H4 (cell line): ENCODE results near the gene PSME4. TPM values are rescaled to one million over a fixed set of nuclear protein-coding genes. Genes with fewer than 3 reads are reported as not detected.
"Not testable (repeated sequence)": the region's sequence is repeated elsewhere in the genome, so short reads cannot be mapped to it uniquely, and the experiment has no call there.

Experiments used
- DNase-seq: peaks from one replicate; pipeline ENCODE4 v3.0.0-alpha.2; 2015; ENCODE audit warnings: low spot score
- total RNA-seq: library from RNA; depleted of rRNA; stranded (reverse); fragments of >200 nt; shearing (Covaris generic); gene quantifications from 2 replicates; pipeline ENCODE4 v1.2.3, GENCODE V29; 2014

The PSME4 gene
- total RNA-seq, 1 experiment from 2014 or later, result 26.2 TPM

DNA sequence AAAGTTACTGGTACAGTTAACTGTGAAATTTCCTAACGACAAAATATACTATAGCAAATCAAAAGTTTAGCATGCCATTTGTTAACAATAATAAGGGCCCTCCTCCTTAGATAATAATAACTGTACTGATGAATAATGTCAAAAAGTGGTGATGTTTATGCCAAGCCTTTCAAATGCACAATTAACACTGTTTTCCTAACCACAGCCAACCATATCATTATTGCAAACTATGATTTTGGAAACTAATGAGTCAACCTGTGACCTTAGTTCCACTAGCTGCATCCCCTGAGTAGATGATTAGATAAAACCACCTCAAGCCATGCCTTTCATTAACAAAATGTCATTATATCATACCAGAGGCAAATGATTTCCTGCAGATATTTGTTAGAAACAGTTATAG, 85.9 kb downstream of the PSME4 start:
- DNase-seq, result no peak

DNA sequence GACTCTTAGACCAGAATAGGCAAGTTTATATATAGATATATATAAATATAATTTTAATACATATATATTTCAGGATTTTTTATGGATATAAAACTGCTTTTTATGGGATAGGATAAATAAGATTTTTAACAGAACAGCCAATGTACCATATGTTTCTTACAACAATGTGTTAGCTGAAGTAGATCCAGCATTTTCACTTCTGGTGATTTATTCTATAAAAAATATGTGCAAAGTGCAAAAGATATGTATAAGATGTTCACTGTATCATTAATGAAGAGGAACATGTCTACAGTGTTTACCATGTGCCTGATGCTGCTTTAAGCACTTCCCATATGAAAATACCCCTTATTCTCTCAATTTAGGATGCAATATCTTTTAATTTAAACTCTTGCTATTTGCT, 88.8 kb downstream of the PSME4 start:
- DNase-seq, result no peak

GRCh38 chr2:53881360-53881759, 89.4 kb downstream of the PSME4 start:
- no peak for DNase-seq

DNA sequence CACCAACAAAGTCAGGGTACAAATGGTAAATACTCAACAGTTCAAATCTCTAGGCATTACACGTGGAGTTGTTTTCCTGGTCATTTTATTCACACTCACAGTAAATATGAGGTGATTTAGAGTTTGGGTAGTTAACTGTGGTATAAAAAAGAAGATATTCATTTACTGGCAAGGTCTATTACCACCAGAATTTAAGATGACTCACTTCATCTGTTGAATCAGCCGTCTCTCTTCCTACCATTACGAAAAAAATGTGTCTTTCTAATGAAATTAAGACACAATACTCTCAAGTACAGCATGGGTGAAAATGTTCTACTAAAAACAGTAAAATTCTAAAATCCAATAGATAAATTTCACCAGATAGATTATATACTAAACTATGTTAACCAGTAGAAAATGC, 90.0 kb downstream of the PSME4 start:
- DNase-seq, result no peak

DNA sequence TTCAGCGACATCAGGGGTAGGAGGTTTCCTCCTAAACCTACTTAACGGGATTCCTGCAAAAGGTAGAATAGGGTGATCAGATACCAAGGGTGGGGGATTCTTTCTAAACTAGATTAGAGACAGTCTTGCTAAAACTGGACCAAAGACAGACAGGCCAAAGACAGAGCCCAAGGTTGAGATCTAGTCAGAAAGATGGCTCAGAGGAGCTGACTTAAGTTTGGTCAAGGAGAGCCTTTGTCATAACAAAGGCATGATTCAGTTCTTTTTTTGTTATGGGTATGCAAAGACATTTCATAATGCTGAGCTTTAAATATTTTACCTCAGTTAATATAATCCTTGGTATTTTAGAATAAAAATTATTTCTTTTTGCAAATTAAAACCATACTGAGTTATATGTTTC, 93.2 kb downstream of the PSME4 start:
- no peak for DNase-seq

- no peak for DNase-seq
These were observed 93.7 kb downstream of the PSME4 start for GRCh38 chr2:53877112-53877511.

DNA sequence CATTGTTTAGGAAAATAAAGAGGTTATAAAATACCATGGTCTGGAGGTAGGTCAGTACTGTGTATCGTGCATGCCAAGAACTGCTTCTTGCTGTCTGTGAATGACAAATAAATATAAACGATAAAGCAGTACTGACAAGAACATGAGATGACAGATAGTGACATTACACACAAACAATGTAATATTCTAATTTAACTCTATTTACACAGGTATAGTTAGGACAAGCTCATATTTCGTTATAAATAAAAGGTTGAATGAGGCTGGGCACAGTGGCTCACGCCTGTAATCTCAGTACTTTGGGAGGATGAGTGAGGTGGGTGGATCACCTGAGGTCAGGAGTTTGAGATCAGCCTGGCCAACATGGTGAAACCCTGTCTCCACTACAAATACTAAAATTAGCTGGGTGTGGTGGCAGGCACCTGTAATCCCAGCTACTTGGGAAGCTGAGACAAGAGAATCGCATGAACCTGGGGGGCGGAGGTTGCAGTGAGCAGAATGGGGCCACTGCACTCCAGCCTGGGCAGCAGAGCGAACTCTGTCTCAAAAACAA, 96.3 kb downstream of the PSME4 start:
- no peak for DNase-seq

DNA sequence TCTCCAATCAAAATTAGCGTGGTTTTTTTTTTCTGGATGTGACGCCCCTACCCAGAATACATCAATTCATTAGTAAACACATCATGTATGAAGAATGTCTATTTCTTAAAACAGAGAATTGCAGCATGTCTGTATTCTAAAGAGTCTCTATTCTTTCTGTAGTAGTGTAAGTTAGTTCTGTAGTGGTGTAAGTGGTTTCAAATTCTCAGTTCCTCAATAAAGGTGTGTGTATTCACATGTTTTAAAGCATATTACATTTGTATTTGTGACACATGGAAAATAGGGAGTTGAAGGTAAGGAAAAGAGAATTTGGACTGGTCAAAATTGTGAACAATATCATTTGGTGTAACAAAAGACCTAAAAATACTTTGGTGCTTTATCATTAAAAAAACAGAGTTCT, 103.0 kb downstream of the PSME4 start:
- DNase-seq, result no peak

GRCh38 chr2:53867169-53867568, 103.6 kb downstream of the PSME4 start:
- no peak for DNase-seq

GRCh38 chr2:53865962-53866361, 104.8 kb downstream of the PSME4 start:
- no peak for DNase-seq

DNA sequence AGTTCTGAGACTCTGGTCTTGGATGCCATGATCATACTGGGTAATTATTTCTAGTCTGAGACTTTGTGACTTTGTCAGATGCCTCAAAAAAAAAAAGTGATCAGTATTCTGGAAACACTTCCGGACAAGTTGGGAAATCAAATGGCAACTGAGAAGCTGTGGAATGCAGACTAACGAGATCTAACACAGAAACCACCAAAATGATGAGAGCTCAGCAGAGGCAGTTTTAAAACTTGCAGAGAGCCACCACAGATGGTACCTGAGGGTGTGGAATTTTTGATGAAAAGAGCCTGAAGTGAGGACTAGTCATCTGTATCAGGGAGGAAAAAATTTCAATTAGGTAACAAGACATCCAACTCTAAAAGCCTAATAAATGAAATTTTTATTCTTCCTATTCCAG, 105.5 kb downstream of the PSME4 start:
- DNase-seq, result no peak

GRCh38 chr2:53863538-53864227, 107.1 kb downstream of the PSME4 start:
- DNase-seq, result no peak

DNA sequence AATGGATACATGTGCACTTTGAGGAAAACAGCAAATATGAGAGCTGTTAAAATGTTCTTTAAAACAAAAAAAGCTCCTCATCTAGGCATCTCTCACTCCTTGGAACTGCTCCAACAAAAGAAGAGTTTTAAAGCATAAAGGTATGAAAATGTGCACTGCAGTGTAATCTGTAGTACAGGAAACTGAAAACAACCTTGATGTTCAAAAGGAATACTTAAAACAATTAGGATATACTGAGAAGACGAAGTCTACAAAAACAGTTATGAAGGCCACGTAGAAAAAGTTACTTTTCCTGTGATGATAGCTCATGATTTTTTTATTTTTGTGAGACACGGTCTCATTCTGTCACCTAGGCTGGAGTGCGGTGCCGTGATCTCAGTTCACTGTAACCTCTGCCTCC, 109.0 kb downstream of the PSME4 start:
- DNase-seq, result no peak

- DNase-seq, result no peak
These were observed 111.3 kb downstream of the PSME4 start, which contains the start of gene GPR75 for GRCh38 chr2:53859206-53860181. Gene GPR75 (minus strand): TSS chr2:53859967. CDS start chr2:53854756, 5,211 bp downstream.

DNA sequence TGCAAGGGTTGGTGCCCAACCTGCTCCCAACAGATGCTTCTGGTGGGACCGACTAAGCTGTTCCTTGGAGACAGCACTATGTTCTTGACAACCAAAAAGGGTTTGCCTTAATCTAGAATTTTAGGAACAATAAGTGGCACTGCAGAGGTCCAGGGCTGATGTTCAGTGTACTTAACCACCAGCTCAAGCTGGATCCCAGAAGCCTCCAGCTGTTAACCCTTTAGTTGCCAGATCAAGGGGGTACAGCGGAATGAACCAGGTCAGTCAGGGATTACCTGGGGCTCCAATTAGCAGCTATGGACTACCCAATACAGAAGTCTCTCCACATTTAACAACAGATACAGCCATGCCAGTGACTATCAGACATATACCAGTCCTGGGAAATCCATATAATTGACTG, 114.5 kb downstream of the PSME4 start:
- no peak for DNase-seq

GRCh38 chr2:53854678-53855077, 116.1 kb downstream of the PSME4 start:
- DNase-seq, result no peak

DNA sequence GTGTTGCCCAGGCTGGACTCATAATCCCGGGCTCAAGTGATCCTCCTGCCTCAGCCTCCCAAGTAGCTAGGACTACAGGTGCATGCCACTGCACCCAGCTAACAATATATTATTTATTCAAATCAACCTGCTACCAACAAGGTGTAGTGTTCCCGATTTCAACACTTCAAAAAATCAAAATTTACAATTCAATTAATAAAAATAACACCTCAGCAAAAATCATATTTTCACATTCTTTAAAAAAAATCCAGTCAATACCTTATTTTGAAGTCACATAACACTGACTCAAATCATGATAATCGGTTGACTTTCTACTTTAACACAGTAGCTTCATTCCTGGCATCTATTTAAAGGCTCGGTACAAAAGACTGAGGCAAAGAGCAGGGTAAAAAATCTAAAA, 118.3 kb downstream of the PSME4 start:
- DNase-seq, result no peak

GRCh38 chr2:53851052-53851757, 119.6 kb downstream of the PSME4 start:
- not testable (repeated sequence) for DNase-seq

DNA sequence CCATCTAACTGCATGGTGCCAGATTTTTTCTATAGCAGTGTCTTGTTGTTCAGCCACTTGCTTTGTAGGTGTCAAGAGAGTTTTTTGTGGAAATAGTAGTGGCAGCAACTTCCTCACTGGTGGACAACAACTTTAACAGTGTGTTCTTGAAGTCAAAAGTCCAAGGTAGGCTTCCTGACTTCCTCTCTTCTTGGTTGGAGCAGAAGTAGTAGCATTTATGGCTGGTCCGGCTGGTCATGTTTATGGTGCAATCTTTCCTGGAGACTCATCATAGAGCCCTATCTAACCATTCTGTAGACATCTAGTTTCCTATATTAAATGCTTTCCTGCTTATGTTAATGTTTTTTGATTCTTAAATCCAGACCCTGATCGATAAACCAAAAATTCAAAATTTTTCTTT, 122.7 kb downstream of the PSME4 start:
- DNase-seq, result no peak

- DNase-seq, result no peak
These were observed 127.2 kb downstream of the PSME4 start for GRCh38 chr2:53843595-53843994.

GRCh38 chr2:53842891-53843290, 127.9 kb downstream of the PSME4 start:
- no peak for DNase-seq

DNA sequence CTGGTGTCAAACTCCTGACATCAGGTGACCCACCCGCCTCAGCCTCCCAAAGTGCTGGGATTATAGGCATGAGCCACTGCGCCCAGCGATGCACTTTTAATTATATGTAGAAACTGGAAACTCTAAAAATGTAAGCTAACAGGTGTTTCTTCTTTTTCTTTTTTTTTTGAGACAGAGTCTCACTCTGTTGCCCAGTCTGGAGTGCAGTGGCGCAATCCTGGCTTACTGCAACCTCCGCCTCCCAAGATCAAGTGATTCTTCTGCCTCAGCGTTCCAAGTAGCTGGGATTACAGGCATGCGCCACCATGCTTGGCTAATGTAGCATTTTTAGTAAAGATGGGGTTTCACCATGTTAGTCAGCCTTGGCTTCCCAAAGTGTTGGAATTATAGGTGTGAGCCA, 129.1 kb downstream of the PSME4 start:
- DNase-seq, result not testable (repeated sequence)
